Measurements from ENCODE around the gene RSPO3.

RSPO3 gene

GRCh38 chr6:127164036-127164435, 45.6 kb downstream of the RSPO3 start:
- DNase-seq: no peak

GRCh38 chr6:127164565-127164964, 46.1 kb downstream of the RSPO3 start:
- no peak for DNase-seq

GRCh38 chr6:127173156-127173940, 54.9 kb downstream of the RSPO3 start:
- no peak for DNase-seq

DNA sequence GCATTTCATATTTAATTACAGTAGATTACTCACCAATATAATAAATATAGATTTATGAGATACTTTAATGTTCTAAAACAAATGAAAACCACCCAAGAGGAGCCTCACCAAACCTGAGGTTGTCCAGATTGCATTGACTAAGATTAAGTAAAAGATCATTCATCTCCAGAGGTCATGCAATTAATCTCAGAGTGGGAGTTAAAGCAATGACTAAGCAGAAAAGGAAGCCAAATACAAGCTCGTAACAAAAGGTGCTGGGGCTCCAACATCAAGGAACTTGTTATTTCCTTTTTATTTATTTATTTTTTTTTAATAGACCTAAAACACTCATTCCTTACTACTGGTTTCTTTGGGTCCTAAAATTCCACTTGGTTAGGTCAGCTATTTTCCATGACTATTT, 57.7 kb downstream of the RSPO3 start:
- DNase-seq: no peak

DNA sequence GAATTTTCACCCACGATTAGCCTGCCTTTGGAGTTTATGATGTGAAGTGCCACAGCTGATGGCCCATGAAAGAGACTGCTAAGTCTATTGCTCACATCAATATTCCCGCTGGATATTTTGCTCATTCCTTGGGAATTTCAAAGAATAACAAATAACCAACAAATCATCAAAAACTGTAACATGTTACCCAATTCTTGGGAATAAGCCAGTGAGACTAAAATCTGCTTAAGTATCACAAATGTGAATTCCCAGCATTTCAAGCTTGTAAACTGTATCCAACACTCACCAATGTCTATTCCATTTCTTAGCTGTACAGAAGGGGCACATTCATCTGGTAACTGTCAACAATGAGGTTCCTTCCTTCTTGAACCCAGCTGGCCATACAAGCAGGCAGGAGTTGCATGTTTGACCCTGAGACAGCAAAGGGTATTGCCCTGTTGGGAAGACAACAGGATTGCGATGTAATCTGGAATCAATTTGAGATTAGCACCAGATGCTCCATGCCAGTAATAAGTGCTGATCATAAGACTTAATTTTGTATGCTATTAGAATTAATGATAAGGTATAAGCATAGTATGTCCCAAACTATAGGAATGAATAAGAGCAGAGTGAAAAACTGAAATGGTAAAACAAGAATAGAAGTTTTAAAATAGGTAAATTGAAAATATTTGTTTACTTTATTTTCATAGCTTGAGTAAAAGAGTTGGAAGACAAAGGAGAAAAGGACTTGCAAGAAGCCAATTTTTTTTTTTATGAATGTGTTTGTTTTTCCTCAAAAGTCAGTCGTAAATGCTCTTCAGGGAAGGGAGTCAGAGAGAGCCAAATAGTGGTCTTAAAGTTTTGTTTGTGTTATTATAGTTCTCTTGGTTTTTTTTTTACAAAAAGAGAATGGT, 58.8 kb downstream of the RSPO3 start:
- DNase-seq: no peak

DNA sequence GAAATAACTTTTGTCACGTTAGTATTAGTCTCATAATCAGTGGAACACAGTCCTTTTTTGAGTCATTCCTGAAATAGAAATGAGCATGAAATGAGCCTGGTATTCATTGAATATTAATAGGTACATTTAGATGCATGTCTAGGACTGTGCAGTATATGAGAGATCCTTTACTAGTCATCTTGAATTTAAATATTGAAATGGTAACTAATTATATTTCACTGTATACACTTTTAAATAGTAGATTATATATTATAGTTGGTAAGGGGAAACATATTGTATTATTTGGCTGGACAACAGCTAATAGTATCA, 59.4 kb downstream of the RSPO3 start:
- no peak for DNase-seq

GRCh38 chr6:127178746-127179145, 60.3 kb downstream of the RSPO3 start:
- no peak for DNase-seq

DNA sequence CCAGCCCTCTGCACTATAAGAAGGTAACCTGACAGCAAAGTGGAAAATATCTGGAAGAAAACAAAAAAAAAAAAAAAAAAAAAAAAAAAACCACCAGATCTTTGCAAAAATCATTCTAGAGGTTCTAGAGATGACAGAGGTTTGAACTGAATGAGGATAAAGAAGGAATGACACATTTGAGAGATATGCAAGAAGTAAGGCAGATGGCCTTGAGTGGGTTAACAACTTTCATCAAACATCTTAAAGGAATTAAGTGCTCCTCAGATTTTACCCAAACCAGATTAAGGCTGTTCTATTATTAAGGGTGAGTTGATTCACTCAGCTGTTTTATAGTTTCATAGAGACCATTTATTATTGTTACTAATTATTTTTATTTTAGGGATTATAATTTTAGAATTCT, 62.0 kb downstream of the RSPO3 start:
- no peak for DNase-seq

DNA sequence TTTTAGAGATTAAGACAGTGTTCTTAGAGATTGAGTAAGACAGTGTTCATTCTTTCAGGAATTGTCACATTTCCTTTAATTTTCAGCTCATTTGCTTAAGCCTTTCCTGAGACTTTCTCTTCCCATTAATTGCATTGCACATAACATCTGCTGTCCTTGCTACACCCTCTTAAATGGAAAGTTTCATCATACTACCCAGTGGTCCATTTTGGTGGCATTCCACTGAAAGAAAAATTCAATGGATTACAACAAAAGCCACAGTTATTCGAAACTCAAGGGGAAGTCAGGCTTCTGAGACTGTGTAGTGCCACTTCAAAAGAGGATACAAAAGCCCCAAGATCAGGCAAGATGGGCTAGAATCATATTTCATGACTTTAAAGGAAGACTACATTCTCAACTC, 64.0 kb downstream of the RSPO3 start:
- no peak for DNase-seq

- DNase-seq: no peak
Observed at GRCh38 chr6:127185437-127185995, 67.0 kb downstream of the RSPO3 start.

DNA sequence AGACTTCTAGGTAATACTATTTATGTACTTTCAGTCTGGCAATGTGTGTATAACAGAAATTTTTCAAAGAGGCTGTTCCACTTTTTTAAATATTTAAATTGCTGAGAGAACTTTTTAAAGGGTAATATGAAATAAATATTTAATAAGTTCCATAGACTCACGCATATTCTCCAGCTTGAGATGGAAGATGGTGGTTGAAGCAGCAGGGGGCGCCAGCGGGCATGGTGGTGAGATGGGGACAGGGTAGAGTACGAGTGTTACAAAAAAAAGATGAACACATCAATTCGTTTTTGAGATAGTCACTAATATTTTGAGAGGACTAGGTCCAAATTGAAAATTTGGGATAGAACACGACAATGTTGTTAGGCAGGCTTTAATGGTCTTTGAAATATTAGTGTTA, 68.4 kb downstream of the RSPO3 start:
- DNase-seq: no peak

DNA sequence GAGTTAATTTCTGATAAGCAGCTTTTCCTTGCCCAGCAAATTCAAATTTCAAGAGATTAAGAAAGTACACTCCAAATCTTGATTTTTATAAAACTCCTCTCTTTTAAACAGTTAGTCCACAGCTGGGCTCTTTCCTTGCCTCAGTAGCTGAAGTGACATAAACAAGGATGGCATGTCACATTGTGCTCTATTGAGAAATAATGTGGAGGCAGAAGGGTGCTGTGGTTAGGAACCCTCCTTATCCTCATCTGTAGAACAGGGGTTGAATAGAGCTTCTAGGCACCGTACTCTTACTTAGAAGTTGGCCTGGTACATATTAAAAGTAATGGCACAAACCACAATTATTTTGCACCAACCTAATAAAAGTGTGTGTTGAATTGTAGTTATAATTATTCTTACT, 70.3 kb downstream of the RSPO3 start:
- no peak for DNase-seq

DNA sequence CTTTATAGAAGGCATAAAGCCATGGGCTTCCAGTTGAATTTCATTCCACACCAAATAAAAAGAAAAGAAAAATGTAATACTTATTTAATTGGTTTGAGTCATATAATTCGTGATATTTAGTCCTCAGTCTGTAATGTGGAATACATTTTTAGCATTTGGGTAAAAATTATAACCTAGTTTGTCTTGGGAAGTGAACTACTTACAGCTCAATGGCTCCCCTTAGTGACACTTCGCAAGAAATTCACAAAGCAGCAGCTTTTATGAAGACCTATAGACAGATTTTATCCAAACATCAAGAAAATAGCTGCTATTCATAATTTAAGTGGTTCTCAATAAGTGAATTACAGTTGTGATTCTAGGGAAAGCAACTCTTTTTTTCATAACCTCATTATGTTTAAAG, 72.1 kb downstream of the RSPO3 start:
- no peak for DNase-seq

DNA sequence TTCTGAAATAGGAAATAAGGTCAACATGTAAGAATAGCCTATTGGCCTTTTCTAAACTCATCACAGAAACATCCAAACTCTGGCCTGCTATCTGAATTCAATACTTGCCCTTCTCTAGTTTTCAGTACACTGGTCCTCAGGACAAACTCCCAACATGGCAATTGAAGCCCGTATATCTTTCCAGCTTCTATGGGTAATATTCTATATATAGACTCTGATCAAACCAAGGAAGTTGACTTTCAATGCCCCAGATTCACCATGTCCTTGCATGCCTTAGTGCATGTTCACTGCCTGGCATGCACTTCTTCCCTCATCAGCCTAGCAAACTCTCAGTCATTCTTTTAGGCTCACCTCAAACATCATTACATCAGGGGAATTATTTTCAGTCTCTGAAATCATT, 73.2 kb downstream of the RSPO3 start:
- DNase-seq: no peak

DNA sequence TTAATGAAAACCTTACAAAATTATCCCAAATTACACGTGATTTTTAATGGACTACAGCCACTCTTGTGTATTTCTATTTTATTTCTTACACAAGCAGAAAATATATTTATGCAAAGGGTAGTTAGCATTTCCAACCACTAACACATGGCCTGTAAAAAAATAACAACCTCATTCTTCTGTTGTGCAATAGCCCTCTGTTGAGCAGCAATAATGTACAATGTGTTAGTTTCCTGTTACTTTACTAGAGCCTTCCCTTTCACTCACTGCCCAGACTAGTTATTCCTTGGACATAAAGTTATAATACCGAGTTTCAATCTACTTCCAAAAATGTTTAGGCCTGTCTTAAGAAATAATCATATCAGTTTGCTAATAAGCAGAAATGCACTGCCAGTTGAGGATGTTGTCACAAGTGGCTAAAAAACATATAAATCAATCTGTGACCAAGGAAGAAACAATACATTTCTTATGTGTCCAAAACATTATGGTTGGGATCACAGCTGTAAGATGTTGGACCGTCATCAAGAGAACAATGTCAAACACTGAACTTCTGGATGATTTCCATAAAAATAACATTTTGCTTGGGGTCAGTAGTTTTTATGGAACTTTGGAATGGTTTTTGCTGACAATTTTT, 74.6 kb downstream of the RSPO3 start:
- DNase-seq: no peak

GRCh38 chr6:127195833-127196232, 77.4 kb downstream of the RSPO3 start:
- DNase-seq: no peak

DNA sequence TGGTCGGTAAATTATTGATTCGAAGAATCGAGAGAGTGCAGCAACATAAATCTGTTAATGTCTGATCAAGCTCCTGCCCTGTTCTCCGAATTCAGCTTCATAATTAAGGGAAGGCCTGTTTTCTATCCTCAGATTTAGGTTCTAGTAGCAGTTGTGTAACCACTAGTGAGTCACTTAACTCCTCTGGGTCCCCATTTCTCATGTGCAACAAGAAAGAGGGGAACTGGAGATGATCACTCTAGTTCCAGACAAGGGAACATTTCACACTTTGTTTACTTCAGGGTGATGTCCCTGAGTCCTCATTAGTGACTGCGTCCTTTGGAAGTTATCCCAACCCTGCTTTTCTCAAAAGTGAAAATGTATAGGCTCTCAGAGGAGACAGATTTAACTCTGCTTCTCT, 80.1 kb downstream of the RSPO3 start:
- DNase-seq: no peak

GRCh38 chr6:127199470-127199869, 81.0 kb downstream of the RSPO3 start:
- no peak for DNase-seq

GRCh38 chr6:127200114-127200513, 81.6 kb downstream of the RSPO3 start:
- DNase-seq: no peak

DNA sequence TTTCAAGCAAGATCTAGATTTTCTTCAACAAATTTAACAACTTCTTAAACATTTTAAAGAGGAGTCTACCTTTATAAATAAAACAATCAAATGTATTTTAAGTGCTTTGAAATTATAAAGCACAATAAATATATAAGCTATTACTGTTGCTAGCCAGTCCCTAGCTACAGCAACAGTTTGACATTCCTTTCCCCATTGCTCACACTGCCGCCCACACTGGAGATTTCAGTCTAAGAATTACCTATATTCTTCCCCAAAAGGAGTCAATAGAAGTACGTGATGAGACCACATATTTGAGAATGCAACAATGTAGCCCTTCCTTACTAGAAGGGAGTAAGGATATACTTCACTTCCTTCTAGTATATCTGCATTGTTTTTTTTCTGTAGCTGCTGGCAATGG, 82.8 kb downstream of the RSPO3 start:
- no peak for DNase-seq

DNA sequence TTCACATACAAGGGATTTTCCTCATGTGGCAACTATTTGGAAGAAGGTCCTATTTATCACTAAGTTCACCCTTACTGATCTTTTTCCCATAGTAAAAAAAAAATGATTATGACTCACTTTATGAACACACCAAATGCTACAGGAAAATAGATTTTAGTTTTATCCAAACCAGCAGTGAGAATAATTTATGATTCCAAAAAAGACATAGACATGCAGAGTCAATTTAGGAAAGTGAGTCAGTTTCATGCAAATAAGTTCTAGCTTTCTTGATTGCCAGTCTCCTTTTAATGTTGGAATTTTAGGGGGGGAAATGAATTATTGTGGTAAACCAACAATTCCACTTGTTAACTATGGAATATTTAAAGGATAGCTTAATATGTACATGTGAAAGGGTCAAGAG, 84.2 kb downstream of the RSPO3 start:
- DNase-seq: no peak

DNA sequence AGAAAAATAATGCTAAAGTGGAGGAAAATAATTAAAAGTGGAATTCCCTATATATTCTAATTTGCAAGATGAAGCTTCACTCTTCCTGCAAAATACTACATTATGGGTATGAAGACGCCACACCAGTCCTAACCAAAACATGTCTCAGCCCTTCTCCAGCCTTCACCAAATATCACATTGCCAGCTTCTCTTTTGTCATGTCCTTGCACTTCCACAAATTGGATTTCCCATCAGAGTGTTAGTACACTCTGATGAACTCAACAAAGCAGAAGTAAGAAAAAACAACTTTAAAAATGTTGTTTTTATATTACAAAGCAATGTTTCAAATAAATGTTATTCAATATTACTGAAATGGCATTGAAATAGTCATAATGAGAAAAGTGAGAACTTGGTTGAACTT, 85.8 kb downstream of the RSPO3 start:
- DNase-seq: no peak

- no peak for DNase-seq
Observed at GRCh38 chr6:127205036-127205435, 86.6 kb downstream of the RSPO3 start.

Data from midbrain (tissue), 1 donor.